Lower leg skin (tissue), 3 donors: ENCODE results near the gene ITPRIPL1.

Experiments used
- CTCF ChIP-seq, 3 donors: fragments of 450-650 bp; IDR thresholded peaks; one replicate each; pipeline ENCODE4 v1.5.1; 2016; ENCODE audit warnings: antibody characterized with exemption in 3 of 3, mild to moderate bottlenecking in 3 of 3, moderate library complexity in 2 of 3
- POLR2A ChIP-seq, 2 donors: fragments of 450-650 bp; IDR thresholded peaks; one replicate each; pipeline ENCODE4 v1.6.1; 2016 to 2017; ENCODE audit warnings: antibody characterized with exemption in 2 of 2, mild to moderate bottlenecking in 1 of 2, moderate library complexity in 1 of 2

- TF ChIP-seq CTCF (IDR thresholded peaks at IDR 0.05): no peak
- no peak for TF ChIP-seq POLR2A (IDR thresholded peaks at IDR 0.05)
Measured at GRCh38 chr2:96341641-96342040, 16.5 kb downstream of the ITPRIPL1 start.
